OCI-LY7 (cell line): ENCODE measurements around the gene SELENOK. TPM values are rescaled to one million over a fixed set of nuclear protein-coding genes. Genes with fewer than 3 reads are reported as not detected.

ENCODE experiments used
- BruUV-seq: library from RNA; stranded (reverse); fragments of 400-500 nt; replicated peaks from 2 replicates; lab custom pipeline; 2021; lab: Mats Ljungman, UMichigan
- CTCF ChIA-PET: fragments of 300-600 bp; sonication (Branson Sonifier 250); formaldehyde crosslinking; loops from one replicate; lab custom pipeline; 2022; ENCODE audit warnings: antibody characterized with exemption; ENCODE audit not compliant: unreplicated experiment; lab: Charles Lee
- POLR2A ChIA-PET: fragments of 300-600 bp; sonication (Branson Sonifier 250); formaldehyde crosslinking; loops from one replicate; lab custom pipeline; 2022; ENCODE audit warnings: antibody characterized with exemption; lab: Charles Lee
- DNase-seq: peaks from one replicate; pipeline ENCODE4 v3.0.0-alpha.2; 2015; ENCODE audit warnings: low spot score
- H2AFZ ChIP-seq: fragments of 200-600 bp; sonication (generic), shearing (Covaris generic); 2 replicates; pipeline ENCODE4 v1.6.1; 2014; ENCODE audit warnings: mild to moderate bottlenecking, antibody characterized with exemption, low read length, moderate library complexity
- H3K27ac ChIP-seq: fragments of 200-600 bp; sonication (generic); 2 replicates; pipeline ENCODE4 v1.5.1; 2014; ENCODE audit warnings: mixed run types, low read depth, mild to moderate bottlenecking, moderate library complexity, low read length, inconsistent platforms; ENCODE audit not compliant: poor library complexity, severe bottlenecking
- H3K36me3 ChIP-seq: fragments of 200-600 bp; sonication (generic); 2 replicates; pipeline ENCODE4 v1.6.1; 2014; ENCODE audit warnings: mild to moderate bottlenecking, antibody characterized with exemption, low read length, moderate library complexity, mixed read lengths; ENCODE audit not compliant: insufficient read depth
- H3K4me1 ChIP-seq: fragments of 200-600 bp; sonication (generic); 2 replicates; pipeline ENCODE4 v1.5.1; 2014; ENCODE audit warnings: mild to moderate bottlenecking, low read length; ENCODE audit not compliant: insufficient read depth, poor library complexity, severe bottlenecking
- H3K4me2 ChIP-seq: fragments of 200-600 bp; sonication (generic); 2 replicates; pipeline ENCODE4 v1.6.1; 2014; ENCODE audit warnings: mild to moderate bottlenecking, low read length
- H3K4me3 ChIP-seq: fragments of 200-600 bp; sonication (generic); 2 replicates; pipeline ENCODE4 v1.5.1; 2014; ENCODE audit warnings: mild to moderate bottlenecking, low read depth, low read length; ENCODE audit not compliant: poor library complexity, severe bottlenecking
- H3K79me2 ChIP-seq: fragments of 200-600 bp; sonication (generic); 2 replicates; pipeline ENCODE4 v1.6.1; 2016; ENCODE audit warnings: low read depth, mild to moderate bottlenecking, low read length, moderate library complexity, mixed read lengths; ENCODE audit not compliant: insufficient read depth
- H3K9me2 ChIP-seq: fragments of 200-600 bp; sonication (generic); 2 replicates; pipeline ENCODE4 v1.6.1; 2016; ENCODE audit warnings: mild to moderate bottlenecking, low read length, mixed read lengths; ENCODE audit not compliant: insufficient read depth
- H3K9me3 ChIP-seq: fragments of 200-600 bp; sonication (generic); 2 replicates; pipeline ENCODE4 v1.6.1; 2014; ENCODE audit warnings: mild to moderate bottlenecking, mixed run types, low read length, mixed read lengths
- H4K20me1 ChIP-seq: fragments of 200-600 bp; sonication (generic); 2 replicates; pipeline ENCODE4 v1.6.1; 2014; ENCODE audit warnings: mild to moderate bottlenecking, antibody characterized with exemption, low read length, moderate library complexity, mixed read lengths; ENCODE audit not compliant: insufficient read depth
- EZH2phosphoT487 ChIP-seq: fragments of 200-600 bp; sonication (generic); IDR thresholded peaks from 2 replicates; pipeline ENCODE4 v1.6.1; 2018; ENCODE audit warnings: low read depth, borderline replicate concordance, mild to moderate bottlenecking, mixed run types, antibody characterized with exemption, low read length, moderate library complexity, mixed read lengths
- intact Hi-C: fragments of 100-400 bp; cut with micrococcal nuclease; formaldehyde crosslinking; loops from one replicate; pipeline ENCODE4 v1.10.0; 2022; ENCODE audit not compliant: unreplicated experiment
- total RNA-seq, 2 experiments: library from RNA; depleted of rRNA in 1 of 2; stranded (reverse); fragments of >200 nt in 1 of 2; shearing (Covaris generic) in 1 of 2; gene quantifications; 2 replicates each; pipeline ENCODE4 v1.2.3, GENCODE V29; 2014 to 2022
- TF ChIP-seq, protein P1 (sequence below): fragments of 200-600 bp; sonication (generic); conservative IDR thresholded peaks from 2 replicates; pipeline ENCODE4 v1.5.1; 2014; ENCODE audit warnings: mild to moderate bottlenecking, antibody characterized with exemption, low read length, moderate library complexity, mixed read lengths

The SELENOK gene
- total RNA-seq, 2 experiments from 2014 or later, result 36.7 to 48.7 TPM

DNA sequence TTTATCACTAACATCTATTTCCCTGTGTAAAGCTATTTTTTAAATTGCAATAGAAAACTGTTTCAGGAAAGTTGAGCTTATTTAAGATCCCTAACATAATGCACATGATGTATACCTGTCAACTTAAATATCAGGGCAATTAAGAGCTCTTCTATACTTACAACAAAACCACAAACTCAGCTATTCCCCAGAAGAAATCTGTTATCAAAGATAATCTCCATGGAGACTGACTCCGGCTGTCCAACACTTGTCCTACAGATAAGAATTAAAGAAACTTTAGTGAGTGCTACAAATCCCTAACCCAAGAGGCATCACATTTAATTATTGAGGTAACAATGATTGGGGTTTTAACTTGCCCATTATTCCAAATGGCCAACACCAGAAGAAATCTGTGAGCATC is 3.4 kb downstream of the SELENOK start:
- H3K4me3 ChIP-seq, result no peak overlapping the region
- H3K79me2 ChIP-seq, result peaks cover 26% of the 10 kb centered on the region
- ChIA-PET CTCF (no interaction called here), POLR2A (interaction anchor here (0.6 kb wide), 2 partner anchors 189 to 348 kb away, joined by 3 to 4 read pairs; no protein-coding TSS in a partner anchor)
- no peak overlapping the region for H3K27ac ChIP-seq
- no TSS peak for BruUV-seq
- H3K9me3 ChIP-seq, result no peaks in the 10 kb centered on the region
- no peak overlapping the region for H2AFZ ChIP-seq
- H3K4me1 ChIP-seq, result peaks cover 21% of the 10 kb centered on the region
- peaks cover 53% of the 10 kb centered on the region for H3K36me3 ChIP-seq
- DNase-seq, result no peak
- TF ChIP-seq, protein P1, sequence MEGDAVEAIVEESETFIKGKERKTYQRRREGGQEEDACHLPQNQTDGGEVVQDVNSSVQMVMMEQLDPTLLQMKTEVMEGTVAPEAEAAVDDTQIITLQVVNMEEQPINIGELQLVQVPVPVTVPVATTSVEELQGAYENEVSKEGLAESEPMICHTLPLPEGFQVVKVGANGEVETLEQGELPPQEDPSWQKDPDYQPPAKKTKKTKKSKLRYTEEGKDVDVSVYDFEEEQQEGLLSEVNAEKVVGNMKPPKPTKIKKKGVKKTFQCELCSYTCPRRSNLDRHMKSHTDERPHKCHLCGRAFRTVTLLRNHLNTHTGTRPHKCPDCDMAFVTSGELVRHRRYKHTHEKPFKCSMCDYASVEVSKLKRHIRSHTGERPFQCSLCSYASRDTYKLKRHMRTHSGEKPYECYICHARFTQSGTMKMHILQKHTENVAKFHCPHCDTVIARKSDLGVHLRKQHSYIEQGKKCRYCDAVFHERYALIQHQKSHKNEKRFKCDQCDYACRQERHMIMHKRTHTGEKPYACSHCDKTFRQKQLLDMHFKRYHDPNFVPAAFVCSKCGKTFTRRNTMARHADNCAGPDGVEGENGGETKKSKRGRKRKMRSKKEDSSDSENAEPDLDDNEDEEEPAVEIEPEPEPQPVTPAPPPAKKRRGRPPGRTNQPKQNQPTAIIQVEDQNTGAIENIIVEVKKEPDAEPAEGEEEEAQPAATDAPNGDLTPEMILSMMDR, result no peak
- TF ChIP-seq EZH2phosphoT487, result no peak
- no peak overlapping the region for H3K4me2 ChIP-seq
- intact Hi-C loops, result no loop called here
- H3K9me2 ChIP-seq, result no peaks in the 10 kb centered on the region
- H4K20me1 ChIP-seq, result no peaks in the 10 kb centered on the region

DNA sequence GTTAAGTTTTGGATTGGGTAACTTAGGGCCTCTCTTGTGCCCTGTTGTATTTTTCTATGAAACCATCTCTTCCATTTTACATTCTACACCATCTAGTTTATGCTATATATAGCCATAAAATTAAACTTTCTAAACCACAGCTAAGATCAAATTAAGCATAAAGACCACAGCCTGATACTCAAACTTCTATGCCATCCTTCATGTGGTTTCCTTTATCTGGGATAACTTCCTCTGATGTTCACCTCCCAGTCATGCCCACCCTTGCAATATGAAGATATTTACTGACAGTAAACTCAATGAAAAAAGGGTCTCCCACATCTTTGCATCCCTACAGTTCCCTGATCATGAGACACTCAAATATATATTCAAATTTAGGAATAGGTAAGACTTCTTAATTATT is 4.2 kb downstream of the SELENOK start:
- Histone ChIP-seq H3K27ac (no peak overlapping the region), H3K9me3 (no peaks in the 10 kb centered on the region), H3K9me2 (no peaks in the 10 kb centered on the region), H3K4me2 (no peak overlapping the region), H3K79me2 (peaks cover 26% of the 10 kb centered on the region), H3K4me3 (no peak overlapping the region), H3K4me1 (peaks cover 20% of the 10 kb centered on the region), H3K36me3 (peaks cover 56% of the 10 kb centered on the region), H2AFZ (no peak overlapping the region), H4K20me1 (no peaks in the 10 kb centered on the region)
- ChIA-PET CTCF (no interaction called here), POLR2A (no interaction called here)
- intact Hi-C loops, result no loop called here
- TF ChIP-seq EZH2phosphoT487, result no peak
- TF ChIP-seq, protein P1, result no peak
- no TSS peak for BruUV-seq
- no peak for DNase-seq

- H4K20me1 ChIP-seq, result no peaks in the 10 kb centered on the region
- no peaks in the 10 kb centered on the region for H3K9me3 ChIP-seq
- no peak for TF ChIP-seq EZH2phosphoT487
- TF ChIP-seq, protein P1, result no peak
- H3K4me3 ChIP-seq, result no peak overlapping the region
- intact Hi-C loops, result no loop called here
- no peak for DNase-seq
- H2AFZ ChIP-seq, result no peak overlapping the region
- ChIA-PET POLR2A (no interaction called here), CTCF (no interaction called here)
- BruUV-seq, result no TSS peak
- H3K9me2 ChIP-seq, result no peaks in the 10 kb centered on the region
- H3K27ac ChIP-seq, result no peak overlapping the region
- H3K4me1 ChIP-seq, result peaks cover 21% of the 10 kb centered on the region
- peaks cover 58% of the 10 kb centered on the region for H3K36me3 ChIP-seq
- no peak overlapping the region for H3K4me2 ChIP-seq
- H3K79me2 ChIP-seq, result peaks cover 27% of the 10 kb centered on the region
These were observed 6.4 kb downstream of the SELENOK start for GRCh38 chr3:53885239-53885638.
